HepG2 (cell line): ENCODE measurements around the gene PLPPR3. TPM values are rescaled to one million over a fixed set of nuclear protein-coding genes. Genes with fewer than 3 reads are reported as not detected.

Experiments
- BHLHE40 ChIP-seq: IDR thresholded peaks from 2 replicates; pipeline ENCODE4 v1.6.1; 2011; ENCODE audit warnings: low read length, improper control_type of control experiment
- EEA1 ChIP-seq: sonication (generic); formaldehyde crosslinking; IDR thresholded peaks from 2 replicates; pipeline ENCODE4 v1.5.1; 2020; ENCODE audit warnings: mild to moderate bottlenecking, missing genetic modification reagents, borderline replicate concordance
- HMG20A ChIP-seq: IDR thresholded peaks from 2 replicates; pipeline ENCODE4 v1.6.1; 2016; ENCODE audit warnings: borderline replicate concordance
- POLR2G ChIP-seq: fragments of 200-400 bp; formaldehyde crosslinking; IDR thresholded peaks from 2 replicates; pipeline ENCODE4 v1.6.1; 2018; ENCODE audit warnings: mild to moderate bottlenecking, low read depth, low read length, moderate library complexity
- PRDM15 ChIP-seq: sonication (generic); formaldehyde crosslinking; IDR thresholded peaks from 2 replicates; pipeline ENCODE4 v1.4.0; 2020; ENCODE audit warnings: missing genetic modification reagents
- ZBTB14 ChIP-seq: sonication (generic); formaldehyde crosslinking; IDR thresholded peaks from 2 replicates; pipeline ENCODE4 v1.4.0; 2020; ENCODE audit warnings: missing genetic modification reagents
- ZBTB42 ChIP-seq: sonication (generic); formaldehyde crosslinking; IDR thresholded peaks from 2 replicates; pipeline ENCODE4 v1.5.0; 2020; ENCODE audit warnings: mild to moderate bottlenecking, missing genetic modification reagents
- polyA plus RNA-seq, 8 experiments: library from polyadenylated mRNA; depleted of rRNA in 3 of 8; stranded (reverse) in 7 of 8; unstranded in 1 of 8; fragments of >200 nt; fragmentation: Illumina TruSeq in 4 of 8; extraction: Trizol in 4 of 8; gene quantifications; 2 replicates each; pipeline versions ENCODE4 v1.2.1 to v1.2.3, GENCODE V29; 2011 to 2016; ENCODE audit warnings: low read depth in 4 of 8, missing spikeins in 1 of 8, mixed read lengths in 1 of 8; ENCODE audit not compliant: insufficient read depth in 1 of 8
- total RNA-seq, 5 experiments: library from RNA; depleted of rRNA; stranded (reverse); fragments of >200 nt; fragmentation: Illumina TruSeq; extraction: Trizol; gene quantifications; 2 replicates each; pipeline ENCODE4 v1.2.3, GENCODE V29; 2016; ENCODE audit warnings: low read depth in 1 of 5

The PLPPR3 gene
- total and polyA plus RNA-seq, 2 of the 13 experiments (the other 11 are each of a cell fraction or from before 2014, with no cell fraction given), result 0.07 to 0.16 TPM

- peak; percentile 71 for TF ChIP-seq PRDM15 (CRISPR knock-in tag)
- TF ChIP-seq POLR2G, result peak; percentile 65
- no peak for TF ChIP-seq EEA1 (CRISPR knock-in tag)
- TF ChIP-seq HMG20A, result no peak
- TF ChIP-seq BHLHE40, result no peak
- no peak for TF ChIP-seq ZBTB14 (CRISPR knock-in tag)
- TF ChIP-seq ZBTB42 (CRISPR knock-in tag), result no peak
- TF ChIP-seq, all 625 proteins: peak for 34
Observed at GRCh38 chr19:800360-801029, 21.3 kb downstream of the PLPPR3 start (continued).
